Astrocyte of the spinal cord (primary cell): ENCODE results near the gene ANKRD10.

Experiments
- DNase-seq: peaks from one replicate; pipeline ENCODE4 v3.0.0; 2011; ENCODE audit warnings: low read depth, low spot score
- H3K4me3 ChIP-seq: 2 replicates; pipeline ENCODE4 v1.5.1; 2011; ENCODE audit warnings: low read depth, mild to moderate bottlenecking, low read length, moderate library complexity
- CTCF ChIP-seq: IDR thresholded peaks from 2 replicates; pipeline ENCODE4 v1.5.1; 2012; ENCODE audit warnings: low read depth, mild to moderate bottlenecking, low read length, inconsistent platforms
- in situ Hi-C: cut with HindIII; loops from 2 replicates; pipeline ENCODE4 v1.10.0; 2017; ENCODE audit warnings: low sequenced_read_pairs

Gene ANKRD10

GRCh38 chr13:110907301-110907700, 7.6 kb downstream of the ANKRD10 start:
- no peak for DNase-seq
- in situ Hi-C loops, result no loop called here
- no peak overlapping the region for H3K4me3 ChIP-seq
- no peak for TF ChIP-seq CTCF

- no peak overlapping the region for H3K4me3 ChIP-seq
- TF ChIP-seq CTCF, result no peak
- no peak for DNase-seq
- in situ Hi-C loops, result no loop called here
Measured at GRCh38 chr13:110904748-110905147, 10.1 kb downstream of the ANKRD10 start.

- TF ChIP-seq CTCF, result no peak
- no peak for DNase-seq
- in situ Hi-C loops, result no loop called here
- H3K4me3 ChIP-seq, result no peak overlapping the region
Measured at GRCh38 chr13:110902370-110902769, 12.5 kb downstream of the ANKRD10 start.

- no peak for DNase-seq
- no peak for TF ChIP-seq CTCF
- in situ Hi-C loops, result no loop called here
- no peak overlapping the region for H3K4me3 ChIP-seq
Measured at GRCh38 chr13:110897521-110897920, 17.3 kb downstream of the ANKRD10 start.

- in situ Hi-C loops, result no loop called here
- DNase-seq, result no peak
- H3K4me3 ChIP-seq, result no peak overlapping the region
- TF ChIP-seq CTCF, result no peak
Measured at GRCh38 chr13:110897014-110897413, 17.9 kb downstream of the ANKRD10 start.

GRCh38 chr13:110894086-110894485, 20.8 kb downstream of the ANKRD10 start:
- in situ Hi-C loops, result no loop called here
- DNase-seq, result no peak
- no peak for TF ChIP-seq CTCF
- H3K4me3 ChIP-seq, result no peak overlapping the region

- no peak overlapping the region for H3K4me3 ChIP-seq
- in situ Hi-C loops, result no loop called here
- DNase-seq, result no peak
- TF ChIP-seq CTCF, result no peak
Measured at GRCh38 chr13:110893571-110893970, 21.3 kb downstream of the ANKRD10 start.
